GM19455 (cell line): Measurements from ENCODE around the gene ABCD1.
"Not testable (repeated sequence)": the region's sequence is repeated elsewhere in the genome, so short reads cannot be mapped to it uniquely, and the experiment has no call there.

Experiments used
- ATAC-seq: cut with Tn5 transposase; IDR thresholded peaks from one replicate; pipeline ENCODE4 v1.9.1; 2021; ENCODE audit not compliant: unreplicated experiment

The ABCD1 gene

DNA sequence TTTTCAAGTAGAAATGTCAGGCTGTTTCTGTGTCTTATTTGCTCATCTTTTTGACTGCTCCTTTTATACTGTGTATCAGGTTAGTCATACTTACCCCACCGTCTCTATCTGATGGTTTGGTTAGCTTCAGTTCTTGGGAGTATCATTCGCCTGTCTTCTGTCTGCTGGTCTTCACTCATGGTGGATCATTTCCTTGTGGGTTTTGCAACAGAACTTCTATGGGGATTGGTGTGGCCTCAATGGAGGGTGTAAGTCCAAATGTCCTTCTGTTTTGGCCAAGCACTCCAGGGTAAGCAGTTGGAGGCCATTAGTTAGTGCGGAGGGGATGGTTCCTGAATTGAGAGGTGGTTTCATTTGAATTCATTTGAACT lies 7.2 kb downstream of the ABCD1 start:
- ATAC-seq, result no peak

DNA sequence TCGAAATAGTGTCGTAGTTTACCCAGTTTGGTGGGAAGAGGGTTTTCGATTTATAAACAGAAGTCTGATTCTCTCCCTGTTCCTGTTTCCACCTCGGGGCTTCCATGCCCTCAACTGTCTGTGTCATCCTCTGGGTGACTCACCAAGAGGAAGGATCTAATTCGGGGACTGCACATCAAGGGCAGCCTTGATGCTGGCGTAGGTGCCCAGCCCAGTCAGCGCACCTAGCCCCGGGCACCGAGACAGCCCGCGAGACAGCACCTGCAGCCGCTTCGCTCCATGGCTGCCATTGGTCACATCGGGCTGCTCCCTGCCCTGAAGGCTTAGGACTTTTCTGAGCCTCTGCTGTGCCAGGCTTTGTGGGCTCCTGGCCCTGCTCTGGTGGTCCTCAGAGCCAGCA lies 7.7 kb downstream of the ABCD1 start:
- ATAC-seq, result no peak

DNA sequence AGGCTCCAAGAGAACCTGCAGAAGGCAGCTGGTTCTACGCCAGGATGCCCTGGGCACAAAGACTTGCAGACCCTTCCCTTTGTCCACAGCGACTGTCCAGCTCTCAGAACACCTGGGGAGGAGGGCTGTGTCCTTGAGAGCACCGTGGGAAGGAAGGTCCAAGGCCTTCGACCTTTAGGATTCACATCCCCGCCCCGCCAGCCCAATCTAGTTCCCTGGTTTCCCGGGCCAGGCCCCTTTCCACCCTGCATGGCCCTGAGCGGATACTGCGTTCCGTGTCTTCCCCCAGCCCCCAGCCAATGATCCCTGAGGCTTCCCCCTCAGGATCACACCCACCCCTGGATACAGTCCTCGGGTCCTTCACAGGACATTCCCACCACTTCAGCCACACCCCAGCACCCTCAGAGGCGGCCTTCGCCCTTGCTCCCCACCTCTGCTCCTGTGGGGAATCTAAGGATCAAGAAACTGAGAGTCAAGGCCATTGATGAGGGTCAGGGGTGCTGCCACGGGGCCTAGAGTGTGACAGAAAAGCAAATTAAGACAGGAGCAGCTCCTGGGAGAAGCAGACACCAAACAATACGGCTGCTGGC lies 9.1 kb downstream of the ABCD1 start:
- no peak for ATAC-seq

DNA sequence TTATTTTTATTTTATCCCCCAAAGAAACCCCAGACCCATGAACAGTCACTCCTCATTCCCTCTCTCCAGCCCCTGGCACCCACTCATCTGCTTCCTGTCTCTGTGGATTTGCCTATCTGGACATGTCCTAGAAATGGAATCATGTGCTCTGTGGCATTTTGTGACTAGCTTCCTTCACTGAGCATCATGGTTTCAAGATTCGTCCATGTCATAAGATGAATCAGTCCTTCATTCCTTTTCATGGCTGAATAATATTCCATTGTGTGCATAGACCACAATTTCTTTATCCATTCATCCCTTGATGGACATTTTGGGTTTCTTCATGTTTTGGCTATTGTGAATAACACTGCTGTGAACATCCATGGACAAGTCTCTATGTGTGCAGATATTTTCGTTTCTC lies 10.2 kb downstream of the ABCD1 start:
- no peak for ATAC-seq

DNA sequence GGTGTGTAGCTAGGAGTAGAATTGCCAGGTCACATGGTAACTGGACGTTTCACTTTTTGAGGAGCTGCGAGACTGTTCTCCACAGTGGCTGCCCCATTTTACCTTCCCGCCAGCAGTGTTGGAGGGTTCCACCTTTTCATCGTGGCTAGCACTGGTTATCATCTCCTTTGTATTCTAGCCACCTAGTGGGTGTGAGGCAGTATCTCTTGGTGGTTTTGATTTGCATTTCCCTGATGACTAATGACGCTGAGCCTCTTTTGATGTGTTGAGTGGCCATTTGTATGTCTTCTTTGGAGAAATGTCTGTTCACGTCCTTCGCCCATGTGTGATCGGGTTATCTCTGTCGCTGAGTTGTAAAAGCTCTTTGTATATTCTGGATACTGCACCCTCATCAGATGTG lies 10.6 kb downstream of the ABCD1 start:
- no peak for ATAC-seq

DNA sequence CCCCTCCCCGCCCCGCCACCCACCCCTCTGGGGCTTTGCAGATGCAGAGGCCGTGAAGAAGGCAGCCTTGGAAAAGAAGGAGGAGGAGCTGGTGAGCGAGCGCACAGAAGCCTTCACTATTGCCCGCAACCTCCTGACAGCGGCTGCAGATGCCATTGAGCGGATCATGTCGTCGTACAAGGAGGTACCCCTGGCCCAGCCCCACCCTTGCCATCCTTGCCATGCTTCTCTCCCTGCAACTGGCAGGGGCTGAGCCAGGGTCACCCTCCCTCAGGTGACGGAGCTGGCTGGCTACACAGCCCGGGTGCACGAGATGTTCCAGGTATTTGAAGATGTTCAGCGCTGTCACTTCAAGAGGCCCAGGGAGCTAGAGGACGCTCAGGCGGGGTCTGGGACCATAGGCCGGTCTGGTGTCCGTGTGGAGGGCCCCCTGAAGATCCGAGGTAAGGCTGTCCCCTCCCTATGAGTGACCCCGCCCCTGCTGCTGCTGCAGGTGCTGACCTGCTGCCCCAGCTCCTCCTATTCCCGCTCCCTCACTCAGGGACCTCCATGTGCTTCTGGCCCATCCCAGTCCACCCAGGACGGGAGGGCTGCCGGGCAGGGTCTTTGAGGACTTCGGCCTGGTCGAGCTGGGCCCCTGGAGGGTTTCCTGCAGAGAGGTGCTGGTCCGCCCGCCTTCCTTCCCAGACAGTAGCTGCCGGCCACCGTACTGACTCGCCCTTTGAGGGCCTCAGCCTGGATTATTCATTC lies 11.6 kb downstream of the ABCD1 start:
- no peak for ATAC-seq

DNA sequence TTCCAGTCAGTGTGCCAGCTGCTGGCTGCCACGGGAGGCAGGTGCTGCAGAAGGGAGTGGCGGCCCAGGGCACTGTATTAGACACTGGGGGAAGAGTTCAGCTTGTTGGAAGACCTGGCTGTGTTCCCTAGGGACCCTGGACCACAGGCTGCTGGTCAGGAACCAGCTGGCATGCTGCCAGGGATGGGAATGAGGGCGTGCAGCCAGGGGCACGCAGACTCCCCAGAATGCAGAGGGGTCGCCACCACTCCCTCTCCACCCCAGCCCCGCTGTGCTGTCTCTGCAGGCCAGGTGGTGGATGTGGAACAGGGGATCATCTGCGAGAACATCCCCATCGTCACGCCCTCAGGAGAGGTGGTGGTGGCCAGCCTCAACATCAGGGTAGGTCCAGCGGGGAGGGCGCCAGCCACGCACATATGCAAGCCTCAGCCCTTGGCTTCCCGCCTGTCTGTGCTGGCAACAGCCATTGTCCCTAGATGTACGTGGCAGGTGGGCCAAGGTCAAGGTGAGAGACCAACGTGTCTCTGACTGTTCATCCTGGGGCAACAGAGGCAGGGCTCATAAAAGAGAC lies 12.3 kb downstream of the ABCD1 start:
- no peak for ATAC-seq

DNA sequence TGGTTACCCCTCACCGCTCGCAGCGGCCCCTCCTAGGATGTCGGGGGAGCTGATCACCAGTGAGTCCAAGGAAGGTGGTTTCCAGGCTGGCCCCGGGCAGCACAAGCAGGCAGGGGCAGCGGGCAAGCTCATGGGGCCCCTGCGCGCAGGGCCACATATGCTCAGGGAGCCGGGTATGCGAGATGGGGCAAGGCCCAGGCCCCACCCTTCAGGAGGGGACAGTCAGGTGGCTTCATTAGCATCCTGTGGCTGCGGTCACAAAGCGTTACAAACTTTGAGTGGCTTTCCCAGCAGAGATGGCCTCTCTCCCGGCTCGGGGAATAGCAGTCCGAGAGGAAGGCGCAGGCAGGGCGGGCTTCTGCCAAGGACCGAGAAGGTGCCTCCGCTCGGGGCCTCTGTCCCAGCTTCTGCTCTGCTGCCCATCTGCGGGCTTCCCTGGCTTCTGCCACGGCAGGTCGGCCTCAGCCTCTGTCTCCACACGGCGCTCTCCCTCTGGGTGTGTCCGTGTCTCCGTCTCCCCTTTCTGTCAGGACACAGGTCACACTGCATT lies 13.5 kb downstream of the ABCD1 start:
- ATAC-seq, result no peak

DNA sequence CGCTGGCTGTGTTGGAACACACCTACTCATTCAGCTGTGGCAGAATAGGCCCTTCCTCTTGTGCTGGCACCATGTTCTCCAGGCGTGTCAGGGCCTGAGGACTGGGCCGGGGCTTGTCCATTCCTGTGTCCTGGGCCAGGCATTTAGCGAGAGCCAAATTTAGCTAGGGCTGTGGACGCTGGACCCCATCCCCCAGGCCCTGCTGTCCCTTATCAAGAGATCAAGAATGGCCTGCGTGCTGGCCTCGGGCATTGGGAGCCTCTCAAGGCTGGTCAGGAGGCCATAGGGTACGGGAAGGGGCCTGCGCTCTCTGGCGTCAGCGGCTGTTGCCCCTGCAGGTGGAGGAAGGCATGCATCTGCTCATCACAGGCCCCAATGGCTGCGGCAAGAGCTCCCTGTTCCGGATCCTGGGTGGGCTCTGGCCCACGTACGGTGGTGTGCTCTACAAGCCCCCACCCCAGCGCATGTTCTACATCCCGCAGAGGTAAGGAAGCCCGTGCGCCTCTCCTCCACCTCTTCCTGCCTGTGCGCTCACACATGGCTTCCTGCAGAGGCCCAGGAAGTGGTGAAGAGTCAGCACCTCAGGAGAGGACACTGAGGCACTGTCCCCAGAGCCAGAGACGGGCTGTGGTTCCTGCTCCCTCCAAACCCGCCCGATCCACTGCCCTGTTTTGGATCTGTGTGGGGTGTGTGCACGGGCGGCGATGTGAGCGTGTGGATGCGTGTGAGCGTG lies 15.3 kb downstream of the ABCD1 start:
- no peak for ATAC-seq

DNA sequence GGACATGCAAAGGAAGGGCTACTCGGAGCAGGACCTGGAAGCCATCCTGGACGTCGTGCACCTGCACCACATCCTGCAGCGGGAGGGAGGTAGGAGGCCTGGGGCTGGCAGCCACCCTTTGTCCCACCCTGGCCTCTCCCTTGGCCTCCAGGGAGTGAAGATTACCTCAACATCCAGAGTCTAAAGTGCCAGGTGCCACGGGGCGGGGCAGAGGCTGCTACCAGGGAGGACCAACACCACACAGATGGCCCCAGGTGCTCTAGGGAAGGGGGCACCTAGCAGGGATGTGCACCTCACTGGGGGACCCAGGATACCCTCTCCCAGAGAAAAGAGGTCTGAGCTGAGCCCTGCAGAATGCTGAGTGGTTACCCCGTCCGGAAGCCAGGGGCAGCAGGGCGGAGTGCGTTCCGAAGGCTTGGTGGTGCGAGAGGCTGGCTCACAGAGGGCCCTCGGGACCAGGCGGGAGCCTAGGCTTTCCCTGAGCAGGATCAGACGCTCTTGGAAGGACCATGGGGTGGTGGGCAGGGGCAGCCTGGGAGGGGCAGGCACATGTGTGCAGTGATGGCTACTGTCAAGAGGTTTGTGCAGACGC lies 16.1 kb downstream of the ABCD1 start:
- no peak for ATAC-seq

DNA sequence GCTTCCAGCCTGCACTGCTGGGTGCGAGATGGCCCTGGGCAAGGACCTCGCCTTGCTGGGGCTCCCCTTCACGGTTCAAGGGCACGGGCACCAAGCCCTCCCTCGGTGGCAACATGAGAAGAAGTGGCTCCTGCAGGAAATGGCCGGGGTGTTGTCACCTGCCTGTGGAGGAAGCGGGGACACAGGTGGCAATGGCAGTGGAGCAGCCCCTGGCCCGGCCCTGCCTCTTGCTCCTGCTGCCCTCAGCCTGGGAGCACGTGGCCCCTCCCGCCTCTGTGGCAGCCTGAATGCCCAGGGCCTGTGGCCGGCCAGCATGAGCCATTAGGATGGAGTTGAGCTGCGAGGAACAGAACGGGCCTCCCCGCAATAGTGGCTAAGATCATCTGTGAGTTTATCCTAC lies 16.8 kb downstream of the ABCD1 start:
- ATAC-seq, result no peak

DNA sequence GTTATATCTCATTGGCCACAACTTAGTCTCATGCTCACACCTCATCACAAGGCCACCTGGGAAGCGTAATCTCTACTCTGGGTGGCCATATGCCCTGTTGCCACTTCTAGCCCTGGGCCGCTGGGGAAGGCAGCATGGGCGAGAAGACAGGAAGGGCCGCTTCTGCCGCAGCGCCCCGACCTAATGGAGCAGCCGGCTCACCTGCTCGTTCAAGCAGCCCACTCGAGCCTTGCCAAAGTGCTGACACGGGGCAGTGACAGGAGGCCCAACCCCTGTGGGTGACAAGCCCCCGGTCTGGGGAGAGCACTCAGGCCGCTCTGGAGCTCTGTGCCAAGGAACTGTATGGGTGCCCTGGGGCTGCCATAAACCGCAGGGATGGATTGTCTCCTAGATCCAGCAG lies 17.5 kb downstream of the ABCD1 start:
- not testable (repeated sequence) for ATAC-seq

DNA sequence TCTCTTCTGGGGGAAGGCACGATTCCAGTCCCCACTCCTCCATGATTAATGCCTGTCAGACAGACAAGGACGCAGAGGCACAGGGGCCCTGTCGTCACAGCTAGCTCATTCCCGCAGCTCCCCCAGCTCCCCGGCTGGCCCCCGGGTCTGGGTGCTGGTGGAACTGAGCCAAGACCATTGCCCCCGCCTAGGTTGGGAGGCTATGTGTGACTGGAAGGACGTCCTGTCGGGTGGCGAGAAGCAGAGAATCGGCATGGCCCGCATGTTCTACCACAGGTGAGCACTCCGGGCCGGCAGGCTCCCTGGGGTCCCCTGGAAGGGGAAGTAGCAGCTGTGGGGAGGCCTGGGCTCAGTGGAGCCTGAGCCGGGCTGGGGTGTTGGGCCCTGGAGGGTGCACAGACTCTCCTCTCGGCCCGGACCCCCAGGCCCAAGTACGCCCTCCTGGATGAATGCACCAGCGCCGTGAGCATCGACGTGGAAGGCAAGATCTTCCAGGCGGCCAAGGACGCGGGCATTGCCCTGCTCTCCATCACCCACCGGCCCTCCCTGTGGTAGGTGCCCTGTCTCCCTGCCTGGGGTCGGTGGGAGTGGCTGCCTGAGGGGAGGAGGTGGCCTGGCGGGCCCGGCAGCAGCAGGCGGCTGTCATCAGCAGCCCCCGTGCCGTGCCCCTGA lies 18.3 kb downstream of the ABCD1 start:
- not testable (repeated sequence) for ATAC-seq

DNA sequence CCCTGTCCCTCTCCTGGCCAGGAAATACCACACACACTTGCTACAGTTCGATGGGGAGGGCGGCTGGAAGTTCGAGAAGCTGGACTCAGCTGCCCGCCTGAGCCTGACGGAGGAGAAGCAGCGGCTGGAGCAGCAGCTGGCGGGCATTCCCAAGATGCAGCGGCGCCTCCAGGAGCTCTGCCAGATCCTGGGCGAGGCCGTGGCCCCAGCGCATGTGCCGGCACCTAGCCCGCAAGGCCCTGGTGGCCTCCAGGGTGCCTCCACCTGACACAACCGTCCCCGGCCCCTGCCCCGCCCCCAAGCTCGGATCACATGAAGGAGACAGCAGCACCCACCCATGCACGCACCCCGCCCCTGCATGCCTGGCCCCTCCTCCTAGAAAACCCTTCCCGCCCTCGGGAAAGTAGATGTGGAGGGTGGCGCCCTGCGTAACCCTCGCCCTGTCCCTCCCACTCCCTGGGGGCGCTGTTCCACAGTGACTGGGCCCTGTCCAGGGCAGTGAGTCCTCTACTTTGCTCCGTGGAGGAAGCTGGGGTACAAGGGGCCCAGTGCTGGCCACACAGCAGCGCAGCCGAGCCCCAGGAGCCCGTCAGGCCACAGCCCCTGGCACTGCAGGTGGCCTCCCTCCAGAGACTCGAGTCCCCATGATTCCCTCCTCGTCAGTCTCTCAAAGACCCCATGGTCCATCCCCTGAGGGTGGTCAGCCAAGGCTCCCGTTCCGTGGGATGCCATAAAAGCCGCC lies 19.0 kb downstream of the ABCD1 start:
- not testable (repeated sequence) for ATAC-seq

DNA sequence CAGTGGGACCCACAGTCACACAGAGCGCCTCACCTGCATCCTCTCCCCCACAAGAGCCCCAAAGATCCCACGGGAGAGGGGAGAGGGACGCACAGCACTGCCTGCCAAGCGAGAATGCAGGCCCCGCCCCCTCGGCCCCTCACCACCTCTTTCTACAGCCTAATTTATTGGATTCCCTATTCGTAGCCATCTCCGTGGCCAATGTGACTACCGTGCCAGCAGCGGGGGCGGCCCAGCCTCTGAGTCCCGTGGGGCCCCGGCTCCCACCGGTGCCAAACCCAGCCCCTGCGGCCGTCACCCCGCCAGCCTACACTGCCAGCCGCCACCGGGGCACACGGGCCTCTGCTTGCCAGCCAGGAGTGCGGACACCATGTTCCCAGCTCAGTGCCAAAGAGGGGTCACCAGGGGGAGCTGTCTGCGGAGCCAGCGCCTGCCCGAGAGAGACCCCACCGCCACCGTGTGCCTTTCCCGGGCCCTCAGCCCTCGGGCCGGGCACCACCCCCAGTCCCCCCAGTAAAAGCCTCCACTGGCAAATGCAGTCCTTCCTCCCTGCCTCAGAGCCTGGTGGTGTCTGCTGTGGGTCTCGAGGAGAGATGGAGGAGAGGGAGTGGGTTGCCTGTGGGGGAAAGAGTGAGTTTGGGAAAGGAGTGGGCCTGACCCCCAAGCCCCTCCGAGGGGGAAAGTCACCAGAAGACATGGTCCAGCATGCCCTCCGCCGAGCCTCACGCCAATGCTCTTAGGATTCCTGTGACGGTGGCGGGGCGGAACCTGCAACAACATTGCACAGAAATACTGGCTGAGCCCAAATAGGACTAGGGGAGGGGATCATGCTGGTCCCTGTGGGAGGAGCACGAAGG lies 19.8 kb downstream of the ABCD1 start:
- ATAC-seq, result no peak

DNA sequence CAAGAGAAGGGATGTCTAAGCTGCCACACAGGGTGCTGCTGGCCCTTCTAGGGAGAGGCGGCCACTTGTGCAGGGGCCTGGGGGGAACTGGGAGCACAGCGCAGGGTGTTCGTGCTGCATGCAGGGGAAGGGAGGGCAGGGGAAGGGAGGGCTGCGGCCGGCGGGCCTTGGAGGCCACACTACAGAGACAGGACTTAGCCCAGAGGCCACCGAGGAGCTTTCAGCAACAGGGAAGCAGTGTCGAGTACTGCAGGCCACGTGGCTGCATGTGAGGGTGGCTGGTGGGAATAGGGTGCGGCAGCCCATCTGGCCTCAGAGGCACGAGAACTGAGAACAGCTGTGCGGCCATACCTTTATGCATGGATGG lies 20.4 kb downstream of the ABCD1 start:
- not testable (repeated sequence) for ATAC-seq

DNA sequence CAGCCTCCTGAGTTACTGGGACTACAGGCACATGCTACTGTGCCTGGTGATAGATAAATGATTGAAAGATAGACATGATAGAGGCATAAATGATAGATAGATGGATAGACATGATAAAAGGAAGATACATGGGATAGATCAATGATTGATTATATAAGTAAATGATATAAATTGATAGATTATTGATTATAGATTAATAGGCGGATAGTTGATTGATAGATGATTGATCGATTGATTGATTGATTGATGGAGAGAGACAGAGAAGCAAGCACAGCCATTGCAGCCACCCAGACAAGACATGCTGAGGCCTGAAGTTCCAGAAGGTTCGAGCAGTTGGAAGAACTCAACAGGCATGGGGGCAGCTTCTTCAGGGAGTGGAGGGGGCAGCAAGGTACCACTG lies 21.7 kb downstream of the ABCD1 start:
- ATAC-seq, result no peak

DNA sequence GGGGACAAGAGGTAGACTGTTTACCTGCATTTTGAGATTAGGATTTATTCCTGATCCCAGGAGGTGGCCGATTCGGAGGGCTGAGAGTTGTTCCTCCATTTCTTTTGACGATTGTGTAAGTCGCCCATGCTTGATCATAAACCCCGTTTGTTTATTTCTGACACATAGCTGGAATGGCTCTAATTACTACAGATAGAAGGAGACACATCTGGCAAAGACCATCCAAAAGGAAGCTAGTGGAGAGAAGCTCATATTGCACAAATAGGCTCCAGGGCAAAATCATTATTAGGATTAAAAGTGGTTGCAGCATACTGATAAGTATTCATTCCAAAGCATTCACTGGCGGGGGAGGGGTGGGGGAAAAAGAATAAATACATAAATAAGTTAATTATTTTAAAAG lies 22.3 kb downstream of the ABCD1 start:
- ATAC-seq, result not testable (repeated sequence)

DNA sequence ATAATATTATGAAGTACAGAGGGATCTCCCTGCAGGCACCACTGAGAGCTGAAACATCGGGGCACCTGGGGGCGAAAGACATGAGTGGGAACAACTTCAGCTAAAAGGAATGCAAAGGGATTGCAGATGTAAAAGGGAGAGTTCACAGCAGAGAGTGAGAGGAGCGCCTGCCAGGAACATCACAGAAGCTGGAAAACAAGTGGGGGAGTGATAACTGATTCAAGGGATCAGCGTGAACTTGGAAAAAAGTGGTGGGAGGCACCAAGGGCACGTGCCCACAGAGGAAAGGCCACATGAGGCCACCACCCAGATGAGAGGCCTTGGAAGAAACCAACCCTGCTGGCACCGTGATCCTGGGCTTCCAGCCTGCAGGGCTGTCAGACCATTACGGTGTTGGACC lies 24.4 kb downstream of the ABCD1 start:
- not testable (repeated sequence) for ATAC-seq
